HUES48 (cell line): ENCODE data around the gene SH2D3A.
A peak's percentile ranks its signal among the peaks of the same experiment; 100 is the strongest.

Experiments
- H3K27ac ChIP-seq: one replicate; pipeline ENCODE4 v1.7.0; 2013; ENCODE audit warnings: low read depth, low read length, inconsistent platforms
- H3K27me3 ChIP-seq: 2 replicates; pipeline ENCODE4 v1.6.1; 2013; ENCODE audit warnings: mild to moderate bottlenecking, low read length; ENCODE audit not compliant: control insufficient read depth, insufficient read depth
- H3K36me3 ChIP-seq: 2 replicates; pipeline ENCODE4 v1.6.1; 2013; ENCODE audit warnings: low read length; ENCODE audit not compliant: control insufficient read depth, insufficient read depth
- H3K4me1 ChIP-seq: 2 replicates; pipeline ENCODE4 v1.6.1; 2013; ENCODE audit warnings: mild to moderate bottlenecking, low read length; ENCODE audit not compliant: control insufficient read depth, insufficient read depth
- H3K4me3 ChIP-seq: 2 replicates; pipeline ENCODE4 v1.5.1; 2013; ENCODE audit warnings: mild to moderate bottlenecking, low read depth, low read length
- H3K9ac ChIP-seq: 2 replicates; pipeline ENCODE4 v1.6.1; 2013; ENCODE audit warnings: mild to moderate bottlenecking, low read depth, low read length, moderate library complexity
- H3K9me3 ChIP-seq: 2 replicates; pipeline ENCODE4 v1.6.1; 2013; ENCODE audit warnings: low read length; ENCODE audit not compliant: control insufficient read depth, insufficient read depth

The SH2D3A gene

GRCh38 chr19:6743714-6744380 lies 23.4 kb downstream of the SH2D3A start:
- H3K4me1 ChIP-seq: peaks cover 26% of the 10 kb centered on the region
- peak overlapping the region; percentile 44 for H3K27ac ChIP-seq
- peaks cover 63% of the 10 kb centered on the region for H3K36me3 ChIP-seq
- H3K9ac ChIP-seq: no peak overlapping the region
- no peaks in the 10 kb centered on the region for H3K27me3 ChIP-seq
- no peaks in the 10 kb centered on the region; the same call in 1 of the 2 replicates for H3K9me3 ChIP-seq
- no peak overlapping the region for H3K4me3 ChIP-seq

DNA sequence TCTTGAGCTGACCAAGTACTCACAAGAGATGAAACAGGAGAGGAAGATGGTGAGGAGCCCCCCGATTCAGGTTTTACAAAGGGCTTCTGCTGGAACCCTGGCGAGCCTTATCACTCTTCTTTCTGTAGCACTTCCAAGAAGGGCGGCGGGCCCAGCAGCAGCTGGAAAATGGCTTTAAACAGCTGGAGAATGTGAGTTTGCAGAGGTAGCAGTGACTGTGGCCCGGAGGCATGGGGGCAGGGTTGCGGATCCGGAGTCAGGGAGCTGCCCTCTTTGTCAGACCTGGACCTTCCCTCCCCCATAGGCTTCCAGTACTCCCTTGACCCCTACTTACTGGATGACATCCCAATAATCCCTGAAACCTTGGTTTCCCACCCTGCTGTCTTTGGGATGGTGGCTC lies 24.2 kb downstream of the SH2D3A start:
- H3K27ac ChIP-seq: peak overlapping the region; percentile 44
- H3K4me3 ChIP-seq: no peak overlapping the region
- peaks cover 33% of the 10 kb centered on the region for H3K4me1 ChIP-seq
- peaks cover 55% of the 10 kb centered on the region for H3K36me3 ChIP-seq
- no peak overlapping the region for H3K9ac ChIP-seq
- no peaks in the 10 kb centered on the region for H3K27me3 ChIP-seq
- H3K9me3 ChIP-seq: no peaks in the 10 kb centered on the region; the same call in 1 of the 2 replicates

GRCh38 chr19:6740589-6741343 lies 26.5 kb downstream of the SH2D3A start:
- peaks cover 41% of the 10 kb centered on the region for H3K4me1 ChIP-seq
- H3K4me3 ChIP-seq: peak overlapping the region; percentile 73
- H3K27ac ChIP-seq: peak overlapping the region; percentile 80
- H3K9ac ChIP-seq: peak overlapping the region; percentile 34
- no peaks in the 10 kb centered on the region for H3K9me3 ChIP-seq
- peaks cover 33% of the 10 kb centered on the region for H3K36me3 ChIP-seq
- H3K27me3 ChIP-seq: no peaks in the 10 kb centered on the region

GRCh38 chr19:6739883-6740588 lies 27.2 kb downstream of the SH2D3A start:
- Histone ChIP-seq H3K4me1 (peaks cover 47% of the 10 kb centered on the region), H3K36me3 (peaks cover 26% of the 10 kb centered on the region), H3K9me3 (no peaks in the 10 kb centered on the region), H3K9ac (peak overlapping the region; percentile 51), H3K27ac (peak overlapping the region; percentile 80), H3K4me3 (peak overlapping the region; percentile 73), H3K27me3 (no peaks in the 10 kb centered on the region)

GRCh38 chr19:6739390-6739882 lies 27.8 kb downstream of the SH2D3A start, which contains the start of gene TRIP10:
Gene TRIP10 (plus strand): TSS chr19:6739680. CDS start chr19:6739762, 82 bp downstream.
- Histone ChIP-seq H3K9me3 (no peaks in the 10 kb centered on the region), H3K9ac (peak within 1 kb of the TSS; percentile 51), H3K27ac (peak within 1 kb of the TSS; percentile 92), H3K27me3 (no peaks in the 10 kb centered on the region), H3K4me1 (peaks cover 44% of the 10 kb centered on the region), H3K36me3 (peaks cover 20% of the 10 kb centered on the region), H3K4me3 (peak within 1 kb of the TSS; percentile 73)

- Histone ChIP-seq H3K4me3 (peak overlapping the region; percentile 53), H3K9ac (peak overlapping the region; percentile 41; the same call in 1 of the 2 replicates)
Measured at GRCh38 chr19:6738787-6739389, 28.3 kb downstream of the SH2D3A start.

GRCh38 chr19:6737873-6738786 lies 29.1 kb downstream of the SH2D3A start:
- Histone ChIP-seq H3K27ac (peak overlapping the region; percentile 92), H3K9me3 (no peaks in the 10 kb centered on the region), H3K36me3 (peaks cover 9% of the 10 kb centered on the region), H3K9ac (peak overlapping the region; percentile 57; the same call in 1 of the 2 replicates), H3K4me1 (peaks cover 38% of the 10 kb centered on the region), H3K4me3 (peak overlapping the region; percentile 53), H3K27me3 (no peaks in the 10 kb centered on the region)

More at GRCh38 chr19:6738787-6739389, 28.3 kb downstream of the SH2D3A start:
- H3K27me3 ChIP-seq: no peaks in the 10 kb centered on the region
- no peaks in the 10 kb centered on the region for H3K9me3 ChIP-seq
- peak overlapping the region; percentile 92 for H3K27ac ChIP-seq
- peaks cover 15% of the 10 kb centered on the region for H3K36me3 ChIP-seq
- H3K4me1 ChIP-seq: peaks cover 40% of the 10 kb centered on the region

- H3K27ac ChIP-seq: peak within 1 kb of the TSS; percentile 99
- H3K27me3 ChIP-seq: no peaks in the 10 kb centered on the region
- peaks cover 33% of the 10 kb centered on the region for H3K4me1 ChIP-seq
- H3K4me3 ChIP-seq: peak within 1 kb of the TSS; percentile 78
- no peaks in the 10 kb centered on the region for H3K9me3 ChIP-seq
- peak within 1 kb of the TSS; percentile 90 for H3K9ac ChIP-seq
- peaks cover 11% of the 10 kb centered on the region for H3K36me3 ChIP-seq
Measured at GRCh38 chr19:6737284-6737872, 29.9 kb downstream of the SH2D3A start, which contains the start of gene GPR108. Gene GPR108 (minus strand): TSS chr19:6737580. CDS start chr19:6737576, 4 bp downstream.

DNA sequence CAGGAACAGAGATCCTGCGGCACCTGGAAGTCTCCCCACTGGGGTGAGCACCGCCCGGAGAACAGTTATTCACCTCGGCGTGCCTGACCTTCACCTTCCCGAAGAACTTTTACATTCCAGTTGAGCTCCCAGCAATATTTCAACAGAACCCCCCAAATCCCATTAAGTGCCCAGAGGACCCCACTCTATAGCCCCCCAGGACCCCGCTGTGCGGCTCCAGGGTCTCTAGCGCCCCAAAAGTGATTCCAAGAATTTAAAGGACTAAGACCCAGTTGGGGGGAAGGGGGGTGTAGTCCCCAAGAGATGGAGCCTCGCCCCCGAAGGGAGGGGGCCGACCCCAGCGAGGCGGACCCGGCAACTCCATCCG lies 30.3 kb downstream of the SH2D3A start:
- H3K9me3 ChIP-seq: no peaks in the 10 kb centered on the region
- peak overlapping the region; percentile 78 for H3K4me3 ChIP-seq
- H3K27ac ChIP-seq: peak overlapping the region; percentile 99
- peak overlapping the region; percentile 90 for H3K9ac ChIP-seq
- H3K36me3 ChIP-seq: peaks cover 14% of the 10 kb centered on the region
- no peaks in the 10 kb centered on the region for H3K27me3 ChIP-seq
- H3K4me1 ChIP-seq: peaks cover 33% of the 10 kb centered on the region
